Mammary epithelial cell (primary cell): ENCODE measurements around the gene RPL3.
"Not testable (repeated sequence)": the region's sequence is repeated elsewhere in the genome, so short reads cannot be mapped to it uniquely, and the experiment has no call there.

Experiments used
- EZH2 ChIP-seq: IDR thresholded peaks from 2 replicates; pipeline ENCODE4 v1.6.1; 2012; ENCODE audit warnings: low read length, inconsistent platforms, borderline replicate concordance
- TF ChIP-seq, protein P1 (sequence below), 2 donors: IDR thresholded peaks in 1 of 2; conservative IDR thresholded peaks in 1 of 2; 2 replicates each; pipeline ENCODE4 v1.5.1; 2011 to 2012; ENCODE audit warnings: inconsistent platforms in 2 of 2, low read length in 2 of 2, mild to moderate bottlenecking in 2 of 2, control low read depth in 1 of 2, low read depth in 1 of 2; ENCODE audit not compliant: insufficient read depth in 1 of 2; ENCODE audit errors: extremely low read depth in 1 of 2

DNA sequence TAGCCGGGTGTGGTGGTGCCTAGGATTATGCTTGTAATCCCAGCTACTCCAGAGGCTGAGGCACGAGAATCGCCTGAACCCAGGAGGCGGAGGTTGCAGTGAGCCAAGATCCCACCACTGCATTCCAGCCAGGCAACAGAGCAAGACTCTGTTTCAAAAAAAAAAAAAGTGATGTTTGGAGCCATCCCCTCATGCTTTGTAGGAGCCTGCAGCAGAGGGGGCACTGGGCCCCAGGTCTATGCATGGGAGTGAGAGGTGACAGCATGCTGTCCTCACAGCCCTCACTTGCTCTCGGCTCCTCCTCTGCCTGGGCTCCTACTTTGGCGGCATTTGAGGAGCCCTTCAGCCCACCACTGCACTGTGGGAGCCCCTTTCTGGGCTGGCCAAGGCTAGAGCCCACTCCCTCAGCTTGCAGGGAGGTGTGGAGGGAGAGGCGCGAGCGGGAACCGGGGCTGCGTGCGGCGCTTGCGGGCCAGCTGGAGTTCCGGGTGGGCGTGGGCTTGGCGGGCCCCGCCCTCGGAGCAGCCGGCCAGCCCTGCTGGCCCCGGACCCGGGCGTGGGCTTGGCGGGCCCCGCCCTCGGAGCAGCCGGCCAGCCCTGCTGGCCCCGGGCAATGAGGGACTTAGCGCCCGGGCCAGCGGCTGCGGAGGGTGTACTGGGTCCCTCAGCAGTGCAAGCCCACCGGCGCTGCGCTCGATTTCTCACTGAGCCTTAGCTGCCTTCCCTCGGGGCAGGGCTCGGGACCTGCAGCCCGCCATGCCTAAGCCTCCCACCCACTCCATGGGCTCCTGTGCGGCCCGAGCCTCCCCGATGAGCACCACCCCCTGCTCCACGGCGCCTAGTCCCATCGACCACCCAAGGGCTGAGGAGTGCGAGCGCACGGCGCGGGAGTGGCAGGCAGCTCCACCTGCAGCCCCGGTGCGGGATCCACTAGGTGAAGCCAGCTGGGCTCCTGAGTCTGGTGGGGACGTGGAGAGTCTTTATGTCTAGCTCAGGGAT lies 38.0 kb upstream of the RPL3 start:
- TF ChIP-seq, protein P1, sequence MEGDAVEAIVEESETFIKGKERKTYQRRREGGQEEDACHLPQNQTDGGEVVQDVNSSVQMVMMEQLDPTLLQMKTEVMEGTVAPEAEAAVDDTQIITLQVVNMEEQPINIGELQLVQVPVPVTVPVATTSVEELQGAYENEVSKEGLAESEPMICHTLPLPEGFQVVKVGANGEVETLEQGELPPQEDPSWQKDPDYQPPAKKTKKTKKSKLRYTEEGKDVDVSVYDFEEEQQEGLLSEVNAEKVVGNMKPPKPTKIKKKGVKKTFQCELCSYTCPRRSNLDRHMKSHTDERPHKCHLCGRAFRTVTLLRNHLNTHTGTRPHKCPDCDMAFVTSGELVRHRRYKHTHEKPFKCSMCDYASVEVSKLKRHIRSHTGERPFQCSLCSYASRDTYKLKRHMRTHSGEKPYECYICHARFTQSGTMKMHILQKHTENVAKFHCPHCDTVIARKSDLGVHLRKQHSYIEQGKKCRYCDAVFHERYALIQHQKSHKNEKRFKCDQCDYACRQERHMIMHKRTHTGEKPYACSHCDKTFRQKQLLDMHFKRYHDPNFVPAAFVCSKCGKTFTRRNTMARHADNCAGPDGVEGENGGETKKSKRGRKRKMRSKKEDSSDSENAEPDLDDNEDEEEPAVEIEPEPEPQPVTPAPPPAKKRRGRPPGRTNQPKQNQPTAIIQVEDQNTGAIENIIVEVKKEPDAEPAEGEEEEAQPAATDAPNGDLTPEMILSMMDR (conservative IDR thresholded peaks at IDR 0.05 in 1 of 2, IDR thresholded peaks at IDR 0.05 in 1 of 2; ENCODE audit: extremely low read depth in 1 of 2, insufficient read depth in 1 of 2, low read depth in 1 of 2, low read length in 2 of 2), result not testable (repeated sequence)
- TF ChIP-seq EZH2, result not testable (repeated sequence)
